Nephron progenitor cell (in vitro differentiated cells): ENCODE measurements around the gene LRCH3.

Source experiments
- DNase-seq: peaks from one replicate; pipeline ENCODE4 v3.0.0; 2021
- H3K27ac Mint-ChIP-seq: 2 replicates; pipeline ENCODE4 v1.8.0; 2021; ENCODE audit warnings: mild to moderate bottlenecking, moderate library complexity, mixed read lengths
- H3K27me3 Mint-ChIP-seq: 2 replicates; pipeline ENCODE4 v1.8.0; 2021; ENCODE audit warnings: mild to moderate bottlenecking, low read depth, mixed read lengths; ENCODE audit not compliant: poor library complexity
- H3K36me3 Mint-ChIP-seq: 2 replicates; pipeline ENCODE4 v1.8.0; 2021; ENCODE audit warnings: low read depth, mixed read lengths
- H3K4me1 Mint-ChIP-seq: 2 replicates; pipeline ENCODE4 v1.8.0; 2021; ENCODE audit warnings: mixed read lengths
- H3K4me3 Mint-ChIP-seq: 2 replicates; pipeline ENCODE4 v1.8.0; 2021; ENCODE audit warnings: mild to moderate bottlenecking, moderate library complexity, mixed read lengths
- H3K9me3 Mint-ChIP-seq: 2 replicates; pipeline ENCODE4 v1.8.0; 2021; ENCODE audit warnings: mild to moderate bottlenecking, moderate library complexity, mixed read lengths
- CTCF ChIP-seq: fragments of 200-600 bp; sonication (generic); IDR thresholded peaks from 2 replicates; pipeline ENCODE4 v1.5.0; 2021; ENCODE audit warnings: antibody characterized with exemption

The LRCH3 gene

GRCh38 chr3:197791113-197791891 lies at the start of gene LRCH3:
Gene LRCH3 (plus strand): TSS chr3:197791254. CDS start chr3:197791279, 25 bp downstream.
- peak within 1 kb of the TSS; percentile 98 for H3K27ac Mint-ChIP-seq
- peaks cover 11% of the 10 kb centered on the region for H3K36me3 Mint-ChIP-seq
- no peaks in the 10 kb centered on the region for H3K27me3 Mint-ChIP-seq

DNA sequence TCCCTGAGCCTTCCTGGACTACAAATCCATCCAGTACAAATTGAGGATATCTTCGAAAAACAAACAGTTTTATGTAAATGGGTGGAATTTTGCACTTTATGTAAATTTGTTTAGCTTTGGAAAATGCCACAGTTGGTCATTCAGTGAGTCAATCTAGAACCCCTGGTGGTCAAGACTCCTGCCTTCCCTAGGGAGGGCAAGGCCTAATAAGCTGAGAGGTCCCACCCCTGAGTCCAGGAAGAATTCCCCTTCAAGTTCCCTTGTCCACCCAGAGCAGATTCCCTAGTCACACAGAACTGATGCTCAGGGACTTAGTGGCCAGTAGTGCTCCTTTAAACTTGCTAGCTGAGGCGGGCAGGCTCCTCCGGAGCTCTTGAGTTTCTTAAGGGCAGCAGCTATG lies 48.3 kb upstream of the LRCH3 start:
- DNase-seq: no peak
- Mint-ChIP-seq H3K27me3 (peaks cover 6% of the 10 kb centered on the region), H3K4me1 (peaks cover 9% of the 10 kb centered on the region), H3K4me3 (no peak overlapping the region), H3K36me3 (no peaks in the 10 kb centered on the region), H3K9me3 (no peaks in the 10 kb centered on the region), H3K27ac (no peak overlapping the region)
- TF ChIP-seq CTCF: no peak

More at GRCh38 chr3:197791113-197791891, at the start of gene LRCH3:
- Mint-ChIP-seq H3K9me3 (no peaks in the 10 kb centered on the region), H3K4me1 (peaks cover 32% of the 10 kb centered on the region), H3K4me3 (peak within 1 kb of the TSS; percentile 97)
- DNase-seq: peak; percentile 96
- no peak for TF ChIP-seq CTCF

- H3K27ac Mint-ChIP-seq: no peak overlapping the region
- TF ChIP-seq CTCF: no peak
These were observed 44.8 kb upstream of the LRCH3 start for GRCh38 chr3:197746209-197746608.

DNA sequence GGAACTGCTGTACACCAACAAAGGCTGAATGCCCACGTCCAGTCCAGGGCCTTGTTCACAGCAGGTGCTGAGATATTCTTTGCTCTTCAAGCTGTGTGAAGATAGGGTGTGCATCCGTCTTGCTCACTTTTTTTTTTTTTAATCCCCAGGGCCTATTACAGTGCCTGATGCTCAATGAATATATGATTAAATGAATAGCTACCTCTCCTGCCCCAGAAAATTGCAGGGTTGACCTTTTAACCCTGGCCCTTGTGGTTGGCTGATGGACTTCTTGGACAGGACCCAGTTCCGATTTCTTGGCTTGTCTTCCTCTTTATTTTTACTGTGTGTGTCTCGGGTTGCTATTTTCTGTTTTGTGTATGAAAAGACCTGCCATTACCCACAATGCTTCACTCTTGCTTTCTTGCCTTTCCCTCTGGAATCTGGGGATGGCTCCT lies 44.2 kb upstream of the LRCH3 start:
- no peak for TF ChIP-seq CTCF
- Mint-ChIP-seq H3K36me3 (no peaks in the 10 kb centered on the region), H3K4me3 (no peak overlapping the region), H3K27me3 (peaks cover 6% of the 10 kb centered on the region), H3K4me1 (peaks cover 19% of the 10 kb centered on the region), H3K27ac (no peak overlapping the region), H3K9me3 (no peaks in the 10 kb centered on the region)
- no peak for DNase-seq

More at GRCh38 chr3:197746209-197746608, 44.8 kb upstream of the LRCH3 start:
- no peaks in the 10 kb centered on the region for H3K9me3 Mint-ChIP-seq
- no peak overlapping the region for H3K4me3 Mint-ChIP-seq
- no peaks in the 10 kb centered on the region for H3K36me3 Mint-ChIP-seq
- no peak for DNase-seq
- peaks cover 14% of the 10 kb centered on the region for H3K4me1 Mint-ChIP-seq
- peaks cover 6% of the 10 kb centered on the region for H3K27me3 Mint-ChIP-seq

DNA sequence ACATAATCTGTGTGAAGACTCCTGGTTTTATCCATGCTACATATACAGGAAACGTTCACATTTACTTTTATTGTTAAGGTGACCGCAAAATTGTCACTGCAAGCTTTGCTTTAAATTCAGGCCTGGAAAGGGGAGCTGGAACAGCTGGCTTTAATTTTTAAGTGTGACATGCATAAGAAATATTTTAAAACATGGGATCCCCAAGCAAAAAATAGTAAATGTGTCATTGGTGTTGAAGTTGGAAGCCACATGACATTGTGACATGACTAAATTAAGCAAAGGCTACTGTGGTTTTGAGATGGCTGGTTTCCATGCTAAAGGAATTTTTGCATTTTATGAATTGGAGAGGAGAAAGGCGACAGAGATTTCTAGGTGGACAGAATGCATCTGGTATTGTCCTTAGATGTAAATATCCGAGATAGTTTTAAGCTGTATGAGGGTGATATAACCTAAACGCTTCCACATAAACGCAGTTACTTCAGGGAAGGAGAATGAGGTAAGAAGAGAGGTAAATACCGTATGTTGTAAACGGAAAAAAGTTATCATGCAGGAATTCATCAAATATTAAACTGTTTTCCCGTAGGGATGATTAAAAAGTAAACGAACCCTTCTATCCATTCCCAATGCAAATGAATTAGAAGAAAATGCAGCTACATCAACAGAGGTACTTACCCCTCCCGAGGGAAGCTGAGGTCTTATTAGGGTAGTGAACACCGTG lies 42.3 kb upstream of the LRCH3 start:
- no peaks in the 10 kb centered on the region for H3K36me3 Mint-ChIP-seq
- no peaks in the 10 kb centered on the region for H3K9me3 Mint-ChIP-seq
- peaks cover 23% of the 10 kb centered on the region for H3K4me1 Mint-ChIP-seq
- H3K27me3 Mint-ChIP-seq: peaks cover 6% of the 10 kb centered on the region
- peak overlapping the region; percentile 86 for H3K27ac Mint-ChIP-seq
- DNase-seq: no peak
- H3K4me3 Mint-ChIP-seq: peak overlapping the region; percentile 90
- TF ChIP-seq CTCF: no peak
